Nephron progenitor cell (in vitro differentiated cells): ENCODE results near the gene ACAD8.

ENCODE experiments used
- DNase-seq: peaks from one replicate; pipeline ENCODE4 v3.0.0; 2021
- H3K27ac Mint-ChIP-seq: 2 replicates; pipeline ENCODE4 v1.8.0; 2021; ENCODE audit warnings: mild to moderate bottlenecking, moderate library complexity, mixed read lengths
- H3K27me3 Mint-ChIP-seq: 2 replicates; pipeline ENCODE4 v1.8.0; 2021; ENCODE audit warnings: mild to moderate bottlenecking, low read depth, mixed read lengths; ENCODE audit not compliant: poor library complexity
- H3K36me3 Mint-ChIP-seq: 2 replicates; pipeline ENCODE4 v1.8.0; 2021; ENCODE audit warnings: low read depth, mixed read lengths
- H3K4me1 Mint-ChIP-seq: 2 replicates; pipeline ENCODE4 v1.8.0; 2021; ENCODE audit warnings: mixed read lengths
- H3K4me3 Mint-ChIP-seq: 2 replicates; pipeline ENCODE4 v1.8.0; 2021; ENCODE audit warnings: mild to moderate bottlenecking, moderate library complexity, mixed read lengths
- H3K9me3 Mint-ChIP-seq: 2 replicates; pipeline ENCODE4 v1.8.0; 2021; ENCODE audit warnings: mild to moderate bottlenecking, moderate library complexity, mixed read lengths
- CTCF ChIP-seq: fragments of 200-600 bp; sonication (generic); IDR thresholded peaks from 2 replicates; pipeline ENCODE4 v1.5.0; 2021; ENCODE audit warnings: antibody characterized with exemption

The ACAD8 gene

DNA sequence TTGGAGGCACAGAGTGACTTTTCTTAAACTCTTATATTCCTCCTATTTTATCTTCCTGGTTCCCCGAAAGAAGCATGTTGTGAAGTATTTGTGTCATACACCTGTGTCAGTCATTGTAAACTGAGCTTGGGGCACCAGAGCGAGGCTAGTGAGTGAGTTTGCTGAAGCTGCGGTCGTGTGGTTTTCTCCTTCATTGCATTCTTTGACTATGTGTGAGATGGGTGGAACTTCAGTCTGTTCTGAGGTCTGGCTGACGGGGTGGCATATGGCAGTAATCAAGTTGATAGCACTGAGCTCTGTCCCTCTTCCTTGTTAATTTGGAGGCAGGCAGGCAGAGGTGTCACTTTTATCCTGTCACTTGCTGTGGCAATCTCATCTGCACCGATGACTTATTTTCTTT lies 24.7 kb upstream of the ACAD8 start:
- H3K36me3 Mint-ChIP-seq = no peaks in the 10 kb centered on the region
- no peak overlapping the region for H3K27ac Mint-ChIP-seq
- DNase-seq = no peak
- peaks cover 8% of the 10 kb centered on the region for H3K27me3 Mint-ChIP-seq
- H3K4me3 Mint-ChIP-seq = no peak overlapping the region
- peaks cover 68% of the 10 kb centered on the region for H3K4me1 Mint-ChIP-seq
- no peaks in the 10 kb centered on the region for H3K9me3 Mint-ChIP-seq
- no peak for TF ChIP-seq CTCF

GRCh38 chr11:134229126-134229790 lies 24.1 kb upstream of the ACAD8 start:
- Mint-ChIP-seq H3K36me3 (no peaks in the 10 kb centered on the region), H3K4me3 (peak overlapping the region; percentile 8), H3K27ac (peak overlapping the region; percentile 32), H3K4me1 (peaks cover 68% of the 10 kb centered on the region), H3K27me3 (peaks cover 8% of the 10 kb centered on the region), H3K9me3 (no peaks in the 10 kb centered on the region)
- TF ChIP-seq CTCF = no peak
- DNase-seq = no peak

- no peaks in the 10 kb centered on the region for H3K9me3 Mint-ChIP-seq
- H3K36me3 Mint-ChIP-seq = peaks cover 8% of the 10 kb centered on the region
- H3K4me1 Mint-ChIP-seq = peaks cover 68% of the 10 kb centered on the region
- peaks cover 8% of the 10 kb centered on the region for H3K27me3 Mint-ChIP-seq
- TF ChIP-seq CTCF = no peak
- no peak overlapping the region for H3K27ac Mint-ChIP-seq
- H3K4me3 Mint-ChIP-seq = peak overlapping the region; percentile 57
- no peak for DNase-seq
Measured at GRCh38 chr11:134230339-134230738, 23.0 kb upstream of the ACAD8 start.

- no peak overlapping the region for H3K4me3 Mint-ChIP-seq
- H3K4me1 Mint-ChIP-seq = peaks cover 53% of the 10 kb centered on the region
- H3K36me3 Mint-ChIP-seq = peaks cover 16% of the 10 kb centered on the region
- no peaks in the 10 kb centered on the region for H3K9me3 Mint-ChIP-seq
- H3K27ac Mint-ChIP-seq = peak overlapping the region; percentile 78
- no peak for DNase-seq
- H3K27me3 Mint-ChIP-seq = no peaks in the 10 kb centered on the region
- TF ChIP-seq CTCF = no peak
Measured at GRCh38 chr11:134231958-134232659, 21.3 kb upstream of the ACAD8 start.

- no peak for TF ChIP-seq CTCF
- Mint-ChIP-seq H3K27me3 (peaks cover 3% of the 10 kb centered on the region), H3K4me3 (no peak overlapping the region), H3K4me1 (peaks cover 39% of the 10 kb centered on the region), H3K36me3 (peaks cover 29% of the 10 kb centered on the region), H3K9me3 (no peaks in the 10 kb centered on the region), H3K27ac (no peak overlapping the region)
- no peak for DNase-seq
Measured at GRCh38 chr11:134233729-134234179, 19.6 kb upstream of the ACAD8 start.

DNA sequence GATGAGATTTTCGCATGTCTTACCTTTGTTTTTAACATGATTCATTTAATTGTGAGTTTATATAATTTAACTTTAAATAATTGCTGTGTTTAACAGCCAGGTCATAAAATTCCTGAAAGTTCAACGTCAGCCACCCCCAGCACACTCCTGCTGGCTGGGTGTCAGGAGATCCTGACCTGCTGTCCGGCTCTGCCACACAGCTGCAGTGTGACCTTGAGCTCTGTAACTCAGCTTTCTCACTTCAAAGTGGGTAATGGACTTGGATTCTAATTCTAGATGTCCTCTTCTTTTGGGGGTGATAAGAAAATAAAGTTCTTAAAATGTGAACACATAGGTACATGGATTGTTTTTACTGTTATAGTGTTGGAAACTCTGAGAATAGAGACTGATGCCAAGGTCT lies 18.0 kb upstream of the ACAD8 start:
- DNase-seq = no peak
- no peak overlapping the region for H3K27ac Mint-ChIP-seq
- peaks cover 23% of the 10 kb centered on the region for H3K4me1 Mint-ChIP-seq
- peaks cover 34% of the 10 kb centered on the region for H3K36me3 Mint-ChIP-seq
- H3K9me3 Mint-ChIP-seq = no peaks in the 10 kb centered on the region
- H3K4me3 Mint-ChIP-seq = no peak overlapping the region
- peaks cover 3% of the 10 kb centered on the region for H3K27me3 Mint-ChIP-seq
- no peak for TF ChIP-seq CTCF
